ENCODE measurements around the gene MXD3. TPM values are rescaled to one million over a fixed set of nuclear protein-coding genes. Genes with fewer than 3 reads are reported as not detected.

Gene MXD3
- total and polyA plus RNA-seq, 2 donors, result 4.0 to 11.3 TPM

- H3K4me3 ChIP-seq (ENCODE audit: low read depth, low read length), result no peak overlapping the region
- no peaks in the 10 kb centered on the region for H3K4me1 ChIP-seq (ENCODE audit: insufficient read depth)
- 77% methylated on average over 1 of the region's 1 CpG for WGBS
- H3K36me3 ChIP-seq (ENCODE audit: insufficient read depth), result no peaks in the 10 kb centered on the region
- DNase-seq (ENCODE audit: extremely low spot score), result no peak
- no peak overlapping the region for H3K27ac ChIP-seq (ENCODE audit: low read depth)
Observed at GRCh38 chr5:177325868-177326381, 14.2 kb upstream of the MXD3 start.

GRCh38 chr5:177320879-177321278 is 9.2 kb upstream of the MXD3 start:
- WGBS, result 94% methylated on average over 7 of the region's 7 CpGs
- Histone ChIP-seq H3K4me1 (ENCODE audit: insufficient read depth) (no peaks in the 10 kb centered on the region), H3K27ac (ENCODE audit: low read depth) (no peak overlapping the region), H3K36me3 (ENCODE audit: insufficient read depth) (no peaks in the 10 kb centered on the region), H3K4me3 (ENCODE audit: low read depth, low read length) (no peak overlapping the region)
- no peak for DNase-seq (ENCODE audit: extremely low spot score)

GRCh38 chr5:177319913-177320588 is 8.4 kb upstream of the MXD3 start:
- Histone ChIP-seq H3K27ac (ENCODE audit: low read depth) (no peak overlapping the region), H3K4me3 (ENCODE audit: low read depth, low read length) (no peak overlapping the region), H3K4me1 (ENCODE audit: insufficient read depth) (no peaks in the 10 kb centered on the region), H3K36me3 (ENCODE audit: insufficient read depth) (no peaks in the 10 kb centered on the region)
- WGBS, result 91% methylated on average over 14 of the region's 14 CpGs
- no peak for DNase-seq (ENCODE audit: extremely low spot score)

DNA sequence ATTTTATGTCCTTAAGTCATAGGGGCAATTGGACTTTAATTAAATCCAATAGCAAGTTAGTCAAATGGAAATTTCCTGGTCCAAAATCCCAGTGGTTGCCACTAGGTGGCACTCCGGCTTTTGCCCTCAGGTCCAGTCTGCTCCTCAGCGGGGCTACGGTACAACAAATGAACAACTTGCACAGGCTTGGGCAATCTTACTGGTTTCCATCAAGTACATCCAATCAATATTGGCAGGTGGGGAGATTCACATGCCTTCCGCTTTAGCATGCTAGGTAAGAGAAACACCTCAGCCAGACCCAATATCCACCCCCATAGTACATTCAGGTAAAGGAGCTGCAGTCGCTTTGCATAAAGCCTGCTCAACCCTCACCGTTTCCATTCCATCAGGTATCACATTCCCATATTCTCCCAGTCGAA is 6.3 kb upstream of the MXD3 start:
- H3K4me1 ChIP-seq (ENCODE audit: insufficient read depth), result no peaks in the 10 kb centered on the region
- H3K27ac ChIP-seq (ENCODE audit: low read depth), result no peak overlapping the region
- H3K4me3 ChIP-seq (ENCODE audit: low read depth, low read length), result no peak overlapping the region
- 37% methylated on average over 7 of the region's 7 CpGs for WGBS
- no peaks in the 10 kb centered on the region for H3K36me3 ChIP-seq (ENCODE audit: insufficient read depth)
- no peak for DNase-seq (ENCODE audit: extremely low spot score)

DNA sequence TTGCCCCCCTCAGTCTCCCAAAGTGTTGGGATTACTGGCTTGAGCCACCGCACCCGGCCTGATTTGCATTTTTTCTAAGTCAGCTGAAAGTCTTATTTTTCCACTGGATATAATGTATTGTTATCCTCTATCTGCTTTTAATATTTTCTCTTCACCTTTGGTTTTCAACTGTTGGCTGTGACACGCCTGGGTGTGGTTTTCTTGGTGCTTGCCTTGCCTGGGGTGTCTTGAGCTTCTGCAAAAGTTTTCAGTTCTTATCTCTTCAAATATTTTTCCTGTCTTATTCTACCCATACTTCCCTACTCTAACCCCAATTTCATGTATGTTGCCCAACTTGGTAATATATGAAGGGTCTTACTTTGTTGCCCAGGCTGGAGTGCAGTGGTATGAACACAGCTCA is 4.3 kb upstream of the MXD3 start:
- H3K27ac ChIP-seq (ENCODE audit: low read depth), result no peak overlapping the region
- no peaks in the 10 kb centered on the region for H3K36me3 ChIP-seq (ENCODE audit: insufficient read depth)
- H3K4me3 ChIP-seq (ENCODE audit: low read depth, low read length), result no peak overlapping the region
- 76% methylated on average over 3 of the region's 3 CpGs for WGBS
- no peaks in the 10 kb centered on the region for H3K4me1 ChIP-seq (ENCODE audit: insufficient read depth)
- no peak for DNase-seq (ENCODE audit: extremely low spot score)

DNA sequence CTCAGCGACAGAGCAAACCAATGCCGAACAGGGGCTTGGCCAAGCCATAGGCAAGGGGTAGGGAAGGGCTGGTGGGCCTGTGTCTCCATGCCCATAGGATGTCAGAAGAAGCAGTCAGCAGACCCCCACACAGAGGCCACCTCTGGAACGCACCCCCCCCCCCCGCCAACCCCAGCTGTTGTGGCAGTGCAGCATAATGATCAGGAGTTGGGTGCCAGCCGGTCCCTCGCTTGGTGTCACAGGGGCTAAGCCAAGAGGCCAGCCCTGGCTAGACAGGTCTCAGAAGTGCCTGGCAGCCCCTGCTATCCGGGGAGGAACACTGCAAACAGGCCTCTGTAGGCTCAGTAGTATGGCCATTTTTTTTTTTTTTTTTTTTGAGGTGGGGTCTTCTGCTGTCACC is 3.7 kb upstream of the MXD3 start:
- WGBS, result 88% methylated on average over 7 of the region's 7 CpGs
- no peaks in the 10 kb centered on the region for H3K36me3 ChIP-seq (ENCODE audit: insufficient read depth)
- no peak overlapping the region for H3K4me3 ChIP-seq (ENCODE audit: low read depth, low read length)
- no peaks in the 10 kb centered on the region for H3K4me1 ChIP-seq (ENCODE audit: insufficient read depth)
- no peak overlapping the region for H3K27ac ChIP-seq (ENCODE audit: low read depth)
- no peak for DNase-seq (ENCODE audit: extremely low spot score)

DNA sequence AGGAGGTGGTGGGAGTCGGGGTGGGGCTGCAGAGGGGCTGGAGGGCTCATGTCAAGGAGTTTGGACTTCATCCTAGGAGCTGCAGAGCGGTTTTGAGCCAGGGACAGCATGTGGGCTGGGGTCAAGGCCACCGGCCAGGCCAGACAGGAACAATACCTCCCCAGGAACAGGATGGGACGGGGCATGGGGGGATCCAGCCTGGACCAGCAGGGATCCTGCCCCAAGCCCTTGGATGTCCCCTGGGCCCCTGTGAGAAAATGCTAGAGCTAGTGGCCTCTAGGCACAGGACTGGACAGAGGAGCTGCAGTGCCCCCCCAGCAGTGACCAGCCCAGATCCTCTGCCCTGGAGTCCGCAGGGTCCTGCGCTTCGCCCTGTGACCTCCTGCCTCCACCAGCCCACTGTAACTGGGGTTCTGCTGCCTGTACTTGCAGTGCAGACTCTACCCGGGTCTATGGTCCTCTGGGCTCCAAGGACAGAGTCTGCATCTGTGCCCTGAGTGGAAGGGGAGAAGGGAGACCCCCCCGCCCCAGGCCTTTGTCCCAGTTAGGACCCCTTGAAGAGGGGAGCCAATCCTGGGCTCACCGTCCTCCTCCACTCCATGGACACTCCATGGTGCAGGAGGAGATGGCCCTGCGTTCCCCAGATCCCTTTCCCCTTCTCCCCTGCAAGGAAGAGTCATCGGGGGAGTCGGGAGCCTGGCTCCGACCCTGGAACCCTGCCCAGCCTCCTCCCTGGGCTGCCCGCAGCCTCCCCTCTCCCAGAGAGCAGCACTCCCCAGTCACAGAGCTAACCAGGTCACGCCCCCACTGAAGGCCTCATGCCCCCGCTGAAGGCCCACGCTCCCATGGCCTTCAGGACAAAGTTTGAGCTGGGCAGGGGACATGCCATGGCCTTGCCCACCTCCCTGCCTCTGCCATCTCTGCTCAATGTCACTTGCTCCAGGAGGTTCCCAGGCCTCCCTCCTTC is 3.0 kb upstream of the MXD3 start:
- DNase-seq (ENCODE audit: extremely low spot score), result no peak
- no peak overlapping the region for H3K27ac ChIP-seq (ENCODE audit: low read depth)
- no peak overlapping the region for H3K4me3 ChIP-seq (ENCODE audit: low read depth, low read length)
- H3K4me1 ChIP-seq (ENCODE audit: insufficient read depth), result no peaks in the 10 kb centered on the region
- 87% methylated on average over 18 of the region's 18 CpGs for WGBS
- no peaks in the 10 kb centered on the region for H3K36me3 ChIP-seq (ENCODE audit: insufficient read depth)

DNA sequence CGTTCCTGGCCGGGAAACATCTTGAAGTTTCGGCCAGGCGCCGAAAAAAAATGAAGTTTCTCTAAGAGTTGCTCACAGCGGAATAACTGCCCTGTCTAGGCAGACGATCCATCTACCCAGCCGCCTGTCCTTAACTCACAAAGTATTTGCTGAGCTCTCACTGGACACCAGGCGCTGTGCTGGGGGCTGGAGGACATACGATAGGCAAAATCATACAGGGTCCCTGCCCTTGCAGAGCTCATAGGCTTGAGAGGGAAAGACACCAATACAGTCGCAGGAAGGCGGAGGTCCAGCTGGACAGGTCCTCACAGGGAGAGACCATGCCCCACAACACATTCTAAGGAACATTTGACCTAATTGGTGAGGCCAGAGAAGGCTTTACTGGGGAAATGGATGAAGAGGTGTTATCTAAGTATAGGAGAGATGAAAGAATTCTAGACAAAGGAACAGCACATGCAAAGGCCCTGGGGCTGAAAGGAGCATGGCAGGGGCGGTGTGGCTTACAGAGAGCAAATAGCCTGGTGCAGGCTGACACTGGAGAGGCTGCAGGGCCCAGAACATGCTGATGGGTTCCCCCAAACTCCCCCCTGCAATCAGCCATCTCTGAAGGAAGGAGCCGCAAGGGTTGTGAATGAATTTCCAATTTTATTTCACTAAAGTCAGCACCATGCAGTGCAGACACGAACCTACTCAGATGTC is 2.0 kb upstream of the MXD3 start:
- Histone ChIP-seq H3K4me3 (ENCODE audit: low read depth, low read length) (no peak overlapping the region), H3K4me1 (ENCODE audit: insufficient read depth) (no peaks in the 10 kb centered on the region), H3K27ac (ENCODE audit: low read depth) (no peak overlapping the region), H3K36me3 (ENCODE audit: insufficient read depth) (no peaks in the 10 kb centered on the region)
- 89% methylated on average over 15 of the region's 15 CpGs for WGBS
- no peak for DNase-seq (ENCODE audit: extremely low spot score)

DNA sequence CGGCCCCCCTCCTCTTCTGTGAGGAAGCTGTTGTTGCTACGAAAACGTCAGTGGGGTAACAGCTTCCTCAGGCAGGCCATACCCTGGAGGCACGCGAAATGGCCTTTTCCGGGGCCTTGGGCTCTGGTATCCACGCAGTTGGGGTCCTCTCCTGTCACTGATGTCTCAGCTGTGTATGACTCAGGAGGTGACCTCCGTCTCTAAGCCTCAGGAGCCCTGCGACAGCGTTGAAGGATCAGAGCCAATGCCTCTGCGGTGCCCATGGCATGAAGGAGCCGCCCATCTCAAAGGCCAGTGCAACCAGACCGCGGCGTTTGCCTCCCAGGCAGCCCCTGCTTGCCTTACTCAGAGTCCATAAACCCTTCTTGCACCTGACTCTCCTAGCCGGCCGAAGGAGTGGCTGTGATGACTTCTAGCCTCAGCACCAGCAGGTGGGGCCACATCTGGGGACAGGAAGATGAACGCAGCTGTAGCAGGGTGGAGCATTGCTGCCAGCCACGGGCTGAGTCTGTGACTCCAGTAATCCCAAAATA is 1.0 kb upstream of the MXD3 start:
- H3K4me1 ChIP-seq (ENCODE audit: insufficient read depth), result no peaks in the 10 kb centered on the region
- H3K4me3 ChIP-seq (ENCODE audit: low read depth, low read length), result no peak overlapping the region
- H3K36me3 ChIP-seq (ENCODE audit: insufficient read depth), result no peaks in the 10 kb centered on the region
- no peak for DNase-seq (ENCODE audit: extremely low spot score)
- H3K27ac ChIP-seq (ENCODE audit: low read depth), result no peak overlapping the region
- 5% methylated on average over 19 of the region's 19 CpGs for WGBS

DNA sequence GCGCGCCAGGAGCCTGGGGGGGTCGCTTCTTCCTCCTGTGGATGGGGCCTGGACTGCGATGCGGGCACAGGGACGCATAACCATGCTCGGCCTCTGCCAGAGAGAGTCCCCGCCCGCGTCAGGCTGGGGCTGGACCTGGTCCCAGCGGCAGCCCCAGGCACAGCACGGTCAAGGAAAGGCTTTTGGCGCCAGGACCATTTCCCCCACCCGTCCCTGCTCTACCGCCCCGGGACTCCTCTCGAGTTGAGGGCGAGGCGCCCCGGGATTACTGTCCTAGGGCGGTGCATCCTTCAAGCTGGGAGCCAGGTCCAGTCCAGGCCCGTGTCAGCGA is 341 bp downstream of the MXD3 start:
- 1% methylated on average over 23 of the region's 23 CpGs for WGBS
- Histone ChIP-seq H3K36me3 (ENCODE audit: insufficient read depth) (no peaks in the 10 kb centered on the region), H3K4me1 (ENCODE audit: insufficient read depth) (no peaks in the 10 kb centered on the region), H3K4me3 (ENCODE audit: low read depth, low read length) (peak overlapping the region; percentile 38), H3K27ac (ENCODE audit: low read depth) (no peak overlapping the region)
- no peak for DNase-seq (ENCODE audit: extremely low spot score)

- Histone ChIP-seq H3K4me1 (ENCODE audit: insufficient read depth) (no peaks in the 10 kb centered on the region), H3K27ac (ENCODE audit: low read depth) (no peak overlapping the region), H3K4me3 (ENCODE audit: low read depth, low read length) (no peak overlapping the region), H3K36me3 (ENCODE audit: insufficient read depth) (no peaks in the 10 kb centered on the region)
- DNase-seq (ENCODE audit: extremely low spot score), result no peak
- WGBS, result 14% methylated on average over 20 of the region's 20 CpGs
Observed at GRCh38 chr5:177310757-177311391, 824 bp downstream of the MXD3 start.

DNA sequence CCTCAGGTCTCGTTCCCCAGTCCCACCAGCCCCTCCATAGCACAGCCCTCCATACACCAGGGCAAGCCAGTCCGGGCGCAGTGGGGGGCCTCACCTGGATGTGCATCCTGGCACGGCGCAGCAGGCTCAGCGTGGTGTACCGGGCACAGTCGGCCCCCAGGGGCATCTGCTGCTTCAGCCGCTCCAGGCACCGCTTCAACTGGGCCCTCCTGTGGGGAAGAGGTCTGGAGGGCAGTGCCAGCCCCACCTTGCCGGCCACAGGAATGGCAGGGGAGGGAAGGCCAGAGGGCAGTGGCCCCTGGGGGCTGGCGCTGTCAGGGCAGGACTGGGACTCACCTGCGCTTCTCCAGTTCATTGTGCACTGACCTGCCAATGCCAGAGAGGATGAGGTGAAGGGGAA is 1.4 kb downstream of the MXD3 start:
- Histone ChIP-seq H3K4me3 (ENCODE audit: low read depth, low read length) (no peak overlapping the region), H3K4me1 (ENCODE audit: insufficient read depth) (no peaks in the 10 kb centered on the region), H3K27ac (ENCODE audit: low read depth) (no peak overlapping the region), H3K36me3 (ENCODE audit: insufficient read depth) (no peaks in the 10 kb centered on the region)
- DNase-seq (ENCODE audit: extremely low spot score), result no peak
- 90% methylated on average over 13 of the region's 13 CpGs for WGBS
